ENCODE measurements around the gene HORMAD2. TPM values are rescaled to one million over a fixed set of nuclear protein-coding genes. Genes with fewer than 3 reads are reported as not detected.
"Not testable (repeated sequence)": the region's sequence is repeated elsewhere in the genome, so short reads cannot be mapped to it uniquely, and the experiment has no call there.

The HORMAD2 gene
- total RNA-seq, 4 donors from 2014 or later: not detected

GRCh38 chr22:30092686-30093085, 12.4 kb downstream of the HORMAD2 start:
- peaks cover 0 to 5% (median 2%) of the 10 kb centered on the region in 4 donors for H3K9me3 ChIP-seq
- WGBS: 90% methylated on average over 1 of the region's 1 CpG
- no peaks in the 10 kb centered on the region for H3K36me3 ChIP-seq
- H3K4me1 ChIP-seq: peaks cover 0 to 9% (median 0%) of the 10 kb centered on the region in 4 donors
- no peak for DNase-seq (ENCODE audit: extremely low spot score)
- TF ChIP-seq POLR2AphosphoS5 (IDR thresholded peaks at IDR 0.05): no peak
- no peak for TF ChIP-seq CTCF (IDR thresholded peaks at IDR 0.05)
- no peak for TF ChIP-seq EP300 (IDR thresholded peaks at IDR 0.05)
- TF ChIP-seq POLR2A (IDR thresholded peaks at IDR 0.05; ENCODE audit: low read depth): no peak
- peaks cover 0 to 18% (median 0%) of the 10 kb centered on the region in 4 donors for H3K27me3 ChIP-seq
- no peak overlapping the region for H3K27ac ChIP-seq (replicated peaks in 1 of 4)
- no peak overlapping the region for H3K4me3 ChIP-seq
- intact Hi-C loops (cut with DNase I): no loop called here

- WGBS: 100% methylated on average over 1 of the region's 1 CpG
- no peaks in the 10 kb centered on the region for H3K4me1 ChIP-seq
- no peak overlapping the region for H3K27ac ChIP-seq (replicated peaks in 1 of 4)
- no peaks in the 10 kb centered on the region for H3K36me3 ChIP-seq
- peaks cover 0 to 18% (median 0%) of the 10 kb centered on the region in 4 donors for H3K27me3 ChIP-seq
- no peak for TF ChIP-seq POLR2AphosphoS5 (IDR thresholded peaks at IDR 0.05)
- no peak for TF ChIP-seq EP300 (IDR thresholded peaks at IDR 0.05)
- no peak for TF ChIP-seq CTCF (IDR thresholded peaks at IDR 0.05)
- no peak for TF ChIP-seq POLR2A (IDR thresholded peaks at IDR 0.05; ENCODE audit: low read depth)
- H3K4me3 ChIP-seq: no peak overlapping the region
- DNase-seq (ENCODE audit: extremely low spot score): no peak
- peaks cover 0 to 5% (median 2%) of the 10 kb centered on the region in 4 donors for H3K9me3 ChIP-seq
- intact Hi-C loops (cut with DNase I): no loop called here
These were observed 14.5 kb downstream of the HORMAD2 start for GRCh38 chr22:30094804-30095203.

GRCh38 chr22:30097861-30098260, 17.6 kb downstream of the HORMAD2 start:
- intact Hi-C loops (cut with DNase I): no loop called here
- 22% methylated on average over 1 of the region's 1 CpG for WGBS
- Histone ChIP-seq H3K4me3 (no peak overlapping the region), H3K36me3 (no peaks in the 10 kb centered on the region), H3K4me1 (no peaks in the 10 kb centered on the region), H3K27me3 (peaks cover 0 to 18% (median 0%) of the 10 kb centered on the region in 4 donors), H3K27ac (replicated peaks in 1 of 4) (no peak overlapping the region), H3K9me3 (peaks cover 0 to under 1% (median 0%) of the 10 kb centered on the region in 4 donors)
- TF ChIP-seq EP300 (IDR thresholded peaks at IDR 0.05) (no peak), CTCF (IDR thresholded peaks at IDR 0.05) (no peak)
- DNase-seq (ENCODE audit: extremely low spot score): no peak

GRCh38 chr22:30100770-30101169, 20.5 kb downstream of the HORMAD2 start:
- not testable (repeated sequence) for H3K9me3 ChIP-seq; DNase-seq (ENCODE audit: extremely low spot score); H3K27ac ChIP-seq (replicated peaks in 1 of 4); H3K36me3 ChIP-seq; H3K4me3 ChIP-seq; H3K27me3 ChIP-seq; H3K4me1 ChIP-seq
- WGBS: 58% methylated on average over 2 of the region's 2 CpGs
- intact Hi-C loops (cut with DNase I): loop anchor here (10.0 kb wide), 1 partner anchor 384 kb away; no protein-coding TSS in a partner anchor

GRCh38 chr22:30104501-30105156, 24.4 kb downstream of the HORMAD2 start:
- Histone ChIP-seq H3K27ac (replicated peaks in 1 of 4) (no peak overlapping the region), H3K4me3 (no peak overlapping the region), H3K27me3 (peaks cover 0 to 5% (median 0%) of the 10 kb centered on the region in 4 donors), H3K9me3 (no peaks in the 10 kb centered on the region), H3K36me3 (no peaks in the 10 kb centered on the region), H3K4me1 (no peaks in the 10 kb centered on the region)
- no peak for TF ChIP-seq EP300 (IDR thresholded peaks at IDR 0.05)
- no peak for TF ChIP-seq POLR2A (IDR thresholded peaks at IDR 0.05; ENCODE audit: low read depth)
- no peak for DNase-seq (ENCODE audit: extremely low spot score)
- WGBS: 75% methylated on average over 3 of the region's 3 CpGs
- intact Hi-C loops (cut with DNase I): loop anchor here (5.0 to 10.0 kb wide), 2 partner anchors 288 to 380 kb away; no protein-coding TSS in a partner anchor

GRCh38 chr22:30105483-30105882, 25.2 kb downstream of the HORMAD2 start:
- no peaks in the 10 kb centered on the region for H3K36me3 ChIP-seq
- H3K27me3 ChIP-seq: peaks cover 0 to 5% (median 0%) of the 10 kb centered on the region in 4 donors
- TF ChIP-seq POLR2A (IDR thresholded peaks at IDR 0.05; ENCODE audit: low read depth) (no peak), CTCF (IDR thresholded peaks at IDR 0.05) (no peak), POLR2AphosphoS5 (IDR thresholded peaks at IDR 0.05) (no peak), EP300 (IDR thresholded peaks at IDR 0.05) (no peak)
- no peak overlapping the region for H3K4me3 ChIP-seq
- no peak for DNase-seq (ENCODE audit: extremely low spot score)
- no peaks in the 10 kb centered on the region for H3K9me3 ChIP-seq
- intact Hi-C loops (cut with DNase I): loop anchor here (5.0 to 10.0 kb wide), 2 partner anchors 287 to 379 kb away; no protein-coding TSS in a partner anchor
- no peak overlapping the region for H3K27ac ChIP-seq (replicated peaks in 1 of 4)
- no peaks in the 10 kb centered on the region for H3K4me1 ChIP-seq
